ENCODE measurements around the gene KCNK7.

DNA sequence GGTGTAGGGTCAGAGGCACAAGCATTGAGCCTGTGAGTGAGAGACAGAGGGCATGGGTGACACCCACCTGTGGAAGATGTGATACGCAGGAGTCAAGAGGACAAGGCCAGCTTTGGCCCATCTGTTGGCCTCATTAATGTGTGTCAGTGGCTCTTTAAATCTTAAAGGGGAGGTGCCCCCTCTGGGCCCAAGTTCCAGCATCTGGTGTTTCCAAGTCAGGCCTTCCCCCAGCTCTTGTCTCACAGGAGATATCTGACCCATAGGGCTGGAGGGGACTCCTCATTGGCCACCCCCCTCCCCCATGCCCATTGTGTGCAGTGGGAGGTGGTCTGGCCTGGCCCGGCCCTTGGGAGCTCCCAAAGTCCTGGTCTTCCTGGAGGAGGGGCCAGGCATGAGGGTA, 8.9 kb downstream of the KCNK7 start:
- no peak for TF ChIP-seq POLR2A (IDR thresholded peaks at IDR 0.05; ENCODE audit: low read depth)
- TF ChIP-seq, protein P1, sequence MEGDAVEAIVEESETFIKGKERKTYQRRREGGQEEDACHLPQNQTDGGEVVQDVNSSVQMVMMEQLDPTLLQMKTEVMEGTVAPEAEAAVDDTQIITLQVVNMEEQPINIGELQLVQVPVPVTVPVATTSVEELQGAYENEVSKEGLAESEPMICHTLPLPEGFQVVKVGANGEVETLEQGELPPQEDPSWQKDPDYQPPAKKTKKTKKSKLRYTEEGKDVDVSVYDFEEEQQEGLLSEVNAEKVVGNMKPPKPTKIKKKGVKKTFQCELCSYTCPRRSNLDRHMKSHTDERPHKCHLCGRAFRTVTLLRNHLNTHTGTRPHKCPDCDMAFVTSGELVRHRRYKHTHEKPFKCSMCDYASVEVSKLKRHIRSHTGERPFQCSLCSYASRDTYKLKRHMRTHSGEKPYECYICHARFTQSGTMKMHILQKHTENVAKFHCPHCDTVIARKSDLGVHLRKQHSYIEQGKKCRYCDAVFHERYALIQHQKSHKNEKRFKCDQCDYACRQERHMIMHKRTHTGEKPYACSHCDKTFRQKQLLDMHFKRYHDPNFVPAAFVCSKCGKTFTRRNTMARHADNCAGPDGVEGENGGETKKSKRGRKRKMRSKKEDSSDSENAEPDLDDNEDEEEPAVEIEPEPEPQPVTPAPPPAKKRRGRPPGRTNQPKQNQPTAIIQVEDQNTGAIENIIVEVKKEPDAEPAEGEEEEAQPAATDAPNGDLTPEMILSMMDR (IDR thresholded peaks at IDR 0.05), result no peak
- no peak for TF ChIP-seq POLR2AphosphoS5 (IDR thresholded peaks at IDR 0.05)
- no peak for TF ChIP-seq EP300 (IDR thresholded peaks at IDR 0.05)
